Gastrocnemius medialis (tissue), 4 donors: ENCODE results near the gene CAMK2N2. TPM values are rescaled to one million over a fixed set of nuclear protein-coding genes. Genes with fewer than 3 reads are reported as not detected.
"Not testable (repeated sequence)": the region's sequence is repeated elsewhere in the genome, so short reads cannot be mapped to it uniquely, and the experiment has no call there.

Experiments
- ATAC-seq, 2 donors: fragments of 150-250 bp; one replicate each; pipeline ENCODE4 v1.9.1; 2016
- DNase-seq, 2 donors: peaks; one replicate each; pipeline ENCODE4 v3.0.0-alpha.2; 2019
- H3K27ac ChIP-seq, 4 donors: fragments of 200-600 bp; sonication (generic); 1 replicate in 1 of 4; 2 replicates in 3 of 4; pipeline ENCODE4 v1.5.1; 2016 to 2018; ENCODE audit warnings: mild to moderate bottlenecking in 2 of 4, moderate library complexity in 1 of 4
- H3K27me3 ChIP-seq, 3 donors: fragments of 200-600 bp; sonication (generic) in 2 of 3; 1 replicate in 1 of 3; 2 replicates in 2 of 3; pipeline versions ENCODE4 v1.5.1 to v1.6.0; 2016 to 2019; ENCODE audit warnings: mild to moderate bottlenecking in 1 of 3, moderate library complexity in 1 of 3
- H3K36me3 ChIP-seq, 2 donors: fragments of 200-600 bp; sonication (generic) in 1 of 2; one replicate each; pipeline ENCODE4 v1.5.1; 2017 to 2018
- H3K4me1 ChIP-seq, 2 donors: fragments of 200-600 bp; sonication (generic) in 1 of 2; one replicate each; pipeline ENCODE4 v1.5.1; 2016 to 2017; ENCODE audit warnings: mild to moderate bottlenecking in 2 of 2
- H3K4me3 ChIP-seq, 4 donors: fragments of 200-600 bp; sonication (generic) in 3 of 4; 1 replicate in 1 of 4; 2 replicates in 3 of 4; pipeline ENCODE4 v1.5.1; 2016 to 2019; ENCODE audit warnings: mild to moderate bottlenecking in 2 of 4
- H3K9me3 ChIP-seq, 3 donors: fragments of 200-600 bp; sonication (generic) in 2 of 3; 1 replicate in 1 of 3; 2 replicates in 2 of 3; pipeline ENCODE4 v1.5.1; 2016 to 2019
- POLR2A ChIP-seq, 2 donors: fragments of 450-650 bp; IDR thresholded peaks; one replicate each; pipeline ENCODE4 v1.6.1; 2017; ENCODE audit warnings: antibody characterized with exemption in 2 of 2, mild to moderate bottlenecking in 2 of 2, moderate library complexity in 2 of 2
- in situ Hi-C, 4 donors: fragments of 200-750 bp; cut with MboI; loops; one replicate each; pipeline versions ENCODE4 v1.15.0 to v1.8.0; 2017; ENCODE audit warnings: low sequenced_read_pairs in 4 of 4
- intact Hi-C: fragments of 100-400 bp; cut with DNase I; formaldehyde crosslinking; loops from one replicate; pipeline ENCODE4 v1.15.1; 2023; ENCODE audit warnings: low total_unique reads
- total RNA-seq, 4 donors: library from RNA; depleted of rRNA; stranded (reverse); fragments of >200 nt; gene quantifications; one replicate each; pipeline versions ENCODE4 v1.1.0 to v1.2.3, GENCODE V29; 2016
- TF ChIP-seq, protein P1 (sequence below), 5 experiments: fragments of 450-650 bp in 3 of 5; fragments of 200-600 bp in 2 of 5; sonication (generic) in 2 of 5; IDR thresholded peaks in 4 of 5; conservative IDR thresholded peaks in 1 of 5; 1 replicate in 4 of 5; 2 replicates in 1 of 5; pipeline ENCODE4 v1.5.1; 2016 to 2019; ENCODE audit warnings: antibody characterized with exemption in 5 of 5, mild to moderate bottlenecking in 3 of 5, moderate library complexity in 3 of 5

The CAMK2N2 gene
- total RNA-seq, 4 donors from 2014 or later: not detected

DNA sequence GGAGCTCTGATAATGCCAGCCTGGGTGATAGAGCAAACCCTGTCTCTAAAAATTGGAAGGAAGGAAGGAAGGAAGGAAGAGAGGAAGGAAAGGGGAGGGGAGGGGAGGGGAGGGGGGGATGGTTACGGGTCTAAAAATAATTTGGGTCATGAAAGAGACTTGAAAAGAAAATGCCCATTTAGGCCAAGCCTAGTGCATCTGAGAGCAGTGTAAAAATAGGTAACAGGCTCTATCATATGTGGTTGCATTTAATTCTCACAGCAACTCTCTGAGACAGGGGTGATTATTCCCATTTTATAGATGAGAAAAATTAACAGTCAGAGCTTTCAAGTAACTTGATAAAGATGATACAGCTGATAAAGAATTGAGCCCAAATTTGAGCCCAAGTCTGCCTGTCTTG, 10.9 kb upstream of the CAMK2N2 start:
- Histone ChIP-seq H3K4me3 (no peak overlapping the region), H3K36me3 (no peaks in the 10 kb centered on the region), H3K27me3 (peaks cover 20 to 38% (median 26%) of the 10 kb centered on the region in 3 donors), H3K4me1 (no peaks in the 10 kb centered on the region), H3K9me3 (no peaks in the 10 kb centered on the region), H3K27ac (no peak overlapping the region)
- DNase-seq (no peak), ATAC-seq (no peak)
- in situ Hi-C loops (loop anchor here in 1 of 4 donors (25.0 kb wide), 1 partner anchor 385 kb away; the partner anchor contains the start of gene PARL), intact Hi-C loops (no loop called here)
- no peak for TF ChIP-seq POLR2A (IDR thresholded peaks at IDR 0.05)
- TF ChIP-seq, protein P1, sequence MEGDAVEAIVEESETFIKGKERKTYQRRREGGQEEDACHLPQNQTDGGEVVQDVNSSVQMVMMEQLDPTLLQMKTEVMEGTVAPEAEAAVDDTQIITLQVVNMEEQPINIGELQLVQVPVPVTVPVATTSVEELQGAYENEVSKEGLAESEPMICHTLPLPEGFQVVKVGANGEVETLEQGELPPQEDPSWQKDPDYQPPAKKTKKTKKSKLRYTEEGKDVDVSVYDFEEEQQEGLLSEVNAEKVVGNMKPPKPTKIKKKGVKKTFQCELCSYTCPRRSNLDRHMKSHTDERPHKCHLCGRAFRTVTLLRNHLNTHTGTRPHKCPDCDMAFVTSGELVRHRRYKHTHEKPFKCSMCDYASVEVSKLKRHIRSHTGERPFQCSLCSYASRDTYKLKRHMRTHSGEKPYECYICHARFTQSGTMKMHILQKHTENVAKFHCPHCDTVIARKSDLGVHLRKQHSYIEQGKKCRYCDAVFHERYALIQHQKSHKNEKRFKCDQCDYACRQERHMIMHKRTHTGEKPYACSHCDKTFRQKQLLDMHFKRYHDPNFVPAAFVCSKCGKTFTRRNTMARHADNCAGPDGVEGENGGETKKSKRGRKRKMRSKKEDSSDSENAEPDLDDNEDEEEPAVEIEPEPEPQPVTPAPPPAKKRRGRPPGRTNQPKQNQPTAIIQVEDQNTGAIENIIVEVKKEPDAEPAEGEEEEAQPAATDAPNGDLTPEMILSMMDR (IDR thresholded peaks at IDR 0.05 in 4 of 5, conservative IDR thresholded peaks at IDR 0.05 in 1 of 5): no peak

DNA sequence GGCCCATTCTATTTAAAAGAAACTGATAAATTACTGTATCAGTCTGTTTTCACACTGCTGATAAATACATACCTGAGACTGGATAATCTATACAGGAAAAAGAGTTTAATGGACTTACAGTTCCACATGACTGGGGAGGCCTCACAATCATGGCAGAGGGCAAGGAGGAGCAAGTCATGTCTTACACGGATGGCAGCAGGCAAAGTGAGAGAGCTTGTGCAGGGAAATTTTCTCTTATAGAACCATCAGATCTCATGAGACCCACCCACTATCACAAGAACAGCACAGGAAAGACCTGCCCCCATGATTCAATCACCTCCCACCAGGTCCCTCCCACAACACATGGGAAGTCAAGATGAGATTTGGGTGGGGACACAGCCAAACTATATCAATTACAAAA, 5.9 kb upstream of the CAMK2N2 start:
- in situ Hi-C loops: loop anchor here in 1 of 4 donors (25.0 kb wide), 1 partner anchor 380 kb away; the partner anchor contains the start of gene PARL
- H3K4me3 ChIP-seq, H3K9me3 ChIP-seq, DNase-seq, ATAC-seq, intact Hi-C loops, H3K36me3 ChIP-seq, H3K4me1 ChIP-seq, H3K27ac ChIP-seq: not testable (repeated sequence)
- peaks cover 19 to 46% (median 20%) of the 10 kb centered on the region in 3 donors for H3K27me3 ChIP-seq

DNA sequence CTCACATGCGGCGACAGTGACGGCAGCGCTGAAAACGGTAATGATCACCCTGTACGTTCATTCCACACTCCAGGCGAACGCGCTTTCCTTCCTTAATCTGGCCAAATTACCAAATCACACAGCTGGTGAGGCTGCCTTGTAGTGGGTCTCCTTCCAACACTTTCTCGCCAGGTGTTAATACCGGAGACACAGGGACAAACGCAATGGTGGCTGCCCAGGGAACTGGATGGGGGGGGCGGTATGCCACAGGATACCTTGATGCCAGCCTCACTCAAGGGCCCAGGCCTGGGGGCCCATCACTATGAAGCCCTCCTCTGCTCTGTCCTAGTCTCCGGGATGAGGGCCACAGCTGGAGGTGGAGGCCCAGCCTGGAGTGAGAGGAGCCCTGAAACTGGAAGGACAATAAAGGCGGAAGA, 1.4 kb upstream of the CAMK2N2 start:
- peaks cover 10 to 14% of the 10 kb centered on the region in 2 donors for H3K4me1 ChIP-seq
- intact Hi-C loops: no loop called here
- H3K4me3 ChIP-seq: peak overlapping the region in 2 of 4 donors; percentile 13 to 54
- ATAC-seq (no peak), DNase-seq (no peak)
- no peak overlapping the region for H3K27ac ChIP-seq
- H3K27me3 ChIP-seq: peaks cover 36 to 76% (median 51%) of the 10 kb centered on the region in 3 donors
- H3K36me3 ChIP-seq: peaks cover 0 to 7% of the 10 kb centered on the region in 2 donors
- TF ChIP-seq, protein P1 (IDR thresholded peaks at IDR 0.05 in 4 of 5, conservative IDR thresholded peaks at IDR 0.05 in 1 of 5): no peak
- no peak for TF ChIP-seq POLR2A (IDR thresholded peaks at IDR 0.05)
- no peaks in the 10 kb centered on the region for H3K9me3 ChIP-seq
- in situ Hi-C loops: loop anchor here in 1 of 4 donors (25.0 kb wide), 1 partner anchor 375 kb away; the partner anchor contains the start of gene PARL

DNA sequence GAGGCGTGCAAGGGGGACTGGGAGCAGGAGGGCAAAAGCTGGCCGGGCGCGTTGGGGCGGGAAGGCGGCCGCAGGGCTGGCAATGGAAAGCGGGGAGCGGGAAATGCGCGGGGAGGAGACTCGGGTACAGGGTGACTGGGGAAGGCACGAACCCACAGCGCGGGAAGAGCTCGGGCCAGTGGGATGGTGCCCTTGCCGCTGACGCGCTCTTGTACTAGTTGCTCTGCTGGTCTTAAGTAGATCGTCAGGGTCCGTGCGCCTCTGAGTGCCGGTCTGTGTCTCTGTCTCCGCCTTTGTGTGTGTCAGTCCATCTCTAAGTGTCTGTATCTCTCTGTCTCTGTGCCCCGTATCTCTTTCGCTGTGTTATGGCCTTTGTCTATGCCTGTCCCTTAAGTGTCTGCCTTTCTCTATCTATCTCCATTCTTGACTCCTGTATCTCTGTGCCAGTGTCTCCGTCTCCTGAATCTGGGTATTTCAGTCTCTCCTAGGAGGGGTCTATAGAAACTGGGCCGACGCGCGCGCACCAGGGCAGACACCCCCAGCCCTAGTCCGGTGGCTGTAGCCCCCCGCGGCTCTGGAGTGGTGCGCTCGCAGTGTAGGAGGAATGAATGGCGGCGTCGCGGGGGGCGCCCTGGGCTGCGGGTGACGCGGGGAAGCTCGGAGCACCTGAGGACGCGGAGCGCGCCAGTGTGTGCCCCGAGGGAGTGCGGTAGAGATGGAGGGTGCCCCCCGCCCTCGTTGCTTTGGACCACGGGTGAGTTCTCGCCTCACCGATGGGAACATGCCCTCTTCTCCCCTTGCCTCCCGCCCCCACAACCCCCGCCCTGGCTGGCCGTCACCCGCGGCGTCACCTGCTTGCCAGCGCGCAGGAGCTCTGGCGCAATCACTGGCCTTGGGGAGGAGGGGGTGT, 756 bp upstream of the CAMK2N2 start:
- in situ Hi-C loops (loop anchor here in 1 of 4 donors (25.0 kb wide), 1 partner anchor 375 kb away; the partner anchor contains the start of gene PARL), intact Hi-C loops (no loop called here)
- H3K9me3 ChIP-seq: no peaks in the 10 kb centered on the region
- peak overlapping the region; percentile 39 to 54 (median 45) for H3K4me3 ChIP-seq
- peaks cover 36 to 71% (median 51%) of the 10 kb centered on the region in 3 donors for H3K27me3 ChIP-seq
- H3K4me1 ChIP-seq: peaks cover 10 to 14% of the 10 kb centered on the region in 2 donors
- DNase-seq (no peak), ATAC-seq (no peak)
- peaks cover 0 to 7% of the 10 kb centered on the region in 2 donors for H3K36me3 ChIP-seq
- TF ChIP-seq POLR2A (IDR thresholded peaks at IDR 0.05): no peak
- TF ChIP-seq, protein P1 (IDR thresholded peaks at IDR 0.05 in 4 of 5, conservative IDR thresholded peaks at IDR 0.05 in 1 of 5): no peak
- H3K27ac ChIP-seq: no peak overlapping the region

DNA sequence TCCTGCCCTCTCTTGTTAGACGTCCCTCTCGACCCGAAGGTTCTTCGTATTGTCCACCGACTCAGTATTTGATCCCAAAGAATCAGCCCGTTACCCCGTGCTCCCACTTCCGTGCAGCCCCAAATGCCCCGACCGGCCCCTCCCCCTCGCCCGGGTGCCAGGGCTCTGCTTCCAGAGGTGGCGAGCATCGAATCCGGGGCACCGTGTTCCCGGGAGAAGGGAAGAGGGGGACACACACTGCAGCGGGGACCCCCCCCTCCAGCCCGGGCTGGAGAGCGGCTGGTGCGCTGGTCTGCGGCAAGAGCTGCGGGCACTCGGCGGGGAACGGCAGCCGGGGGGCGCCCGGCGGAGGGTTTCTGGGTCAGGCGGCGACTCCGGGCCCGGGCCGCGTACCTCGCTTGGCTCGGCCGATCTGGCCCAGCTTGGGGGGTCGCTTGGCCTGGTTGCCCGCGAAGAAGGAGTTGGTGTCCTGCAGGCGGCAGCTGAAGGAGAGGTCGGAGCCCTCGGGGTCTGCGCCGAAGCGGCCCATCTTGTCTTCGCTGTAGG, 556 bp downstream of the CAMK2N2 start:
- Histone ChIP-seq H3K27me3 (peaks cover 36 to 70% (median 51%) of the 10 kb centered on the region in 3 donors), H3K4me1 (peaks cover 10 to 14% of the 10 kb centered on the region in 2 donors), H3K4me3 (peak overlapping the region in 3 of 4 donors; percentile 38 to 54 (median 41)), H3K36me3 (peaks cover 0 to 7% of the 10 kb centered on the region in 2 donors), H3K9me3 (no peaks in the 10 kb centered on the region), H3K27ac (no peak overlapping the region)
- in situ Hi-C loops: loop anchor here in 1 of 4 donors (25.0 kb wide), 1 partner anchor 373 kb away; the partner anchor contains the start of gene PARL
- TF ChIP-seq POLR2A (IDR thresholded peaks at IDR 0.05): no peak
- TF ChIP-seq, protein P1 (IDR thresholded peaks at IDR 0.05 in 4 of 5, conservative IDR thresholded peaks at IDR 0.05 in 1 of 5): no peak
- ATAC-seq: no peak
- intact Hi-C loops: no loop called here
- no peak for DNase-seq
